ENCODE results near the gene SOCS6.
"Not testable (repeated sequence)": the region's sequence is repeated elsewhere in the genome, so short reads cannot be mapped to it uniquely, and the experiment has no call there.

Gene SOCS6

GRCh38 chr18:70324897-70325296 lies 36.1 kb downstream of the SOCS6 start:
- FAIRE-seq = no peak

- FAIRE-seq = no peak
Measured at GRCh38 chr18:70326255-70326654, 37.4 kb downstream of the SOCS6 start.

- FAIRE-seq = no peak
Measured at GRCh38 chr18:70328169-70328568, 39.3 kb downstream of the SOCS6 start.

- FAIRE-seq = no peak
Measured at GRCh38 chr18:70329071-70329470, 40.2 kb downstream of the SOCS6 start.

GRCh38 chr18:70330887-70331286 lies 42.0 kb downstream of the SOCS6 start:
- FAIRE-seq = no peak

- FAIRE-seq = no peak
Measured at GRCh38 chr18:70331456-70332097, 42.7 kb downstream of the SOCS6 start.

GRCh38 chr18:70332694-70333093 lies 43.8 kb downstream of the SOCS6 start:
- no peak for FAIRE-seq

- no peak for FAIRE-seq
Measured at GRCh38 chr18:70333316-70333715, 44.5 kb downstream of the SOCS6 start.

- no peak for FAIRE-seq
Measured at GRCh38 chr18:70333757-70334156, 44.9 kb downstream of the SOCS6 start.

- no peak for FAIRE-seq
Measured at GRCh38 chr18:70334264-70334663, 45.4 kb downstream of the SOCS6 start.

GRCh38 chr18:70334728-70335329 lies 46.0 kb downstream of the SOCS6 start:
- FAIRE-seq = no peak

- FAIRE-seq = no peak
Measured at GRCh38 chr18:70335892-70336726, 47.3 kb downstream of the SOCS6 start.

- no peak for FAIRE-seq
Measured at GRCh38 chr18:70337139-70337972, 48.5 kb downstream of the SOCS6 start.

- FAIRE-seq = no peak
Measured at GRCh38 chr18:70338890-70339289, 50.0 kb downstream of the SOCS6 start.

- no peak for FAIRE-seq
Measured at GRCh38 chr18:70339915-70340314, 51.1 kb downstream of the SOCS6 start.

GRCh38 chr18:70348481-70348880 lies 59.6 kb downstream of the SOCS6 start:
- not testable (repeated sequence) for FAIRE-seq

- no peak for FAIRE-seq
Measured at GRCh38 chr18:70349316-70349715, 60.5 kb downstream of the SOCS6 start.

- no peak for FAIRE-seq
Measured at GRCh38 chr18:70354080-70354479, 65.2 kb downstream of the SOCS6 start.

GRCh38 chr18:70354771-70355170 lies 65.9 kb downstream of the SOCS6 start:
- FAIRE-seq = no peak

- FAIRE-seq = no peak
Measured at GRCh38 chr18:70355620-70356385, 67.0 kb downstream of the SOCS6 start.

GRCh38 chr18:70358105-70358406 lies 69.2 kb downstream of the SOCS6 start:
- not testable (repeated sequence) for FAIRE-seq

- FAIRE-seq = no peak
Measured at GRCh38 chr18:70359071-70359470, 70.2 kb downstream of the SOCS6 start.
